K562 (cell line): ENCODE measurements around the gene CBFA2T2. TPM values are rescaled to one million over a fixed set of nuclear protein-coding genes. Genes with fewer than 3 reads are reported as not detected.

Experiments used
- ATAC-seq: fragments of 200-7000 bp; cut with Tn5 transposase; 3 replicates; pipeline ENCODE4 v1.9.1; 2020; ENCODE audit warnings: moderate library complexity
- BruUV-seq: library from RNA; stranded (reverse); fragments of 400-500 nt; replicated peaks from 2 replicates; lab custom pipeline; 2021; lab: Mats Ljungman, UMichigan
- CTCF ChIA-PET: fragments of 300-600 bp; formaldehyde crosslinking; extraction: SDS; loops from one replicate; lab custom pipeline; 2021; ENCODE audit warnings: low intra/inter-chr PET ratio; lab: Yijun Ruan, JAX
- POLR2A ChIA-PET: fragments of 300-600, 350-650 bp; sonication (Branson Sonifier 250); formaldehyde crosslinking; extraction: SDS; loops from one replicate; lab custom pipeline; 2021; ENCODE audit warnings: antibody characterized with exemption, inconsistent platforms; lab: Yijun Ruan, JAX
- DNase-seq, 4 experiments: peaks; one replicate each; pipeline versions ENCODE4 v3.0.0 to v3.0.0-alpha.2; 2011 to 2018; ENCODE audit warnings: low spot score in 3 of 4, mixed read lengths in 3 of 4; ENCODE audit errors: extremely low read depth in 1 of 4
- FAIRE-seq: peaks from 2 replicates; lab custom pipeline; 2011; peaks lifted over from hg19 to GRCh38; lab: Jason Lieb, UNC
- H2AFZ ChIP-seq: 2 replicates; pipeline ENCODE4 v1.6.0; 2011; ENCODE audit warnings: low read depth, low read length, control low read depth, inconsistent platforms
- H3K27ac ChIP-seq: fragments of 200-600 bp; 3 replicates; pipeline ENCODE4 v1.8.0; 2011; ENCODE audit warnings: low read depth, mild to moderate bottlenecking, control low read depth, inconsistent platforms, low read length, moderate library complexity, mixed read lengths; ENCODE audit errors: extremely low read depth
- H3K27me3 ChIP-seq, 2 experiments: fragments of 300-600 bp in 1 of 2; 2 replicates in 1 of 2; 3 replicates in 1 of 2; pipeline versions ENCODE4 v1.6.0 to v1.8.0; 2011; ENCODE audit warnings: inconsistent platforms in 2 of 2, low read length in 2 of 2, mild to moderate bottlenecking in 1 of 2, mixed read lengths in 1 of 2, moderate library complexity in 1 of 2; ENCODE audit not compliant: control insufficient read depth in 2 of 2, insufficient read depth in 2 of 2
- H3K36me3 ChIP-seq: fragments of 300-600 bp; 3 replicates; pipeline ENCODE4 v1.8.0; 2011; ENCODE audit warnings: mild to moderate bottlenecking, low read length, inconsistent platforms; ENCODE audit not compliant: control insufficient read depth, insufficient read depth
- H3K4me1 ChIP-seq, 2 experiments: fragments of 200-600 bp in 1 of 2; replicated peaks in 1 of 2; 2 replicates in 1 of 2; 3 replicates in 1 of 2; pipeline versions ENCODE4 v1.5.1 to v1.8.0; 2011; ENCODE audit warnings: inconsistent platforms in 2 of 2, low read length in 2 of 2, mild to moderate bottlenecking in 1 of 2, mixed read lengths in 1 of 2, moderate library complexity in 1 of 2; ENCODE audit not compliant: control insufficient read depth in 2 of 2, insufficient read depth in 2 of 2
- H3K4me2 ChIP-seq: 2 replicates; pipeline ENCODE4 v1.6.1; 2011; ENCODE audit warnings: low read length, control low read depth, inconsistent platforms, mixed read lengths; ENCODE audit not compliant: insufficient read depth
- H3K4me3 ChIP-seq: fragments of 200-600 bp; sonication (generic), shearing (Covaris generic); 2 replicates; pipeline ENCODE4 v1.5.1; 2016; ENCODE audit warnings: control low read depth, inconsistent platforms
- H3K79me2 ChIP-seq: fragments of 200-600 bp; 3 replicates; pipeline ENCODE4 v1.8.0; 2011; ENCODE audit warnings: low read length, inconsistent platforms; ENCODE audit not compliant: control insufficient read depth, insufficient read depth
- H3K9ac ChIP-seq, 2 experiments: 2 replicates each; pipeline versions ENCODE4 v1.6.0 to v1.6.1; 2011; ENCODE audit warnings: low read depth in 2 of 2, low read length in 2 of 2, control low read depth in 1 of 2, inconsistent platforms in 1 of 2, mild to moderate bottlenecking in 1 of 2, mixed read lengths in 1 of 2; ENCODE audit not compliant: insufficient read depth in 1 of 2
- H3K9me1 ChIP-seq: one replicate; pipeline ENCODE4 v1.6.0; 2011; ENCODE audit warnings: inconsistent platforms, mild to moderate bottlenecking, low read length, moderate library complexity; ENCODE audit not compliant: control insufficient read depth, insufficient read depth
- H3K9me3 ChIP-seq: replicated peaks from 2 replicates; pipeline ENCODE4 v1.5.1; 2011; ENCODE audit warnings: low read depth, low read length, inconsistent platforms; ENCODE audit not compliant: control insufficient read depth, insufficient read depth
- H4K20me1 ChIP-seq: replicated peaks from 2 replicates; pipeline ENCODE4 v1.6.1; 2011; ENCODE audit warnings: low read length, inconsistent platforms, mixed read lengths; ENCODE audit not compliant: control insufficient read depth, insufficient read depth
- CEBPB ChIP-seq: fragments of 450-650 bp; IDR thresholded peaks from 2 replicates; pipeline ENCODE4 v1.6.1; 2016; ENCODE audit warnings: missing genetic modification characterization, missing compliant biosample characterization
- CHD4 ChIP-seq: fragments of 200-600 bp; sonication (generic); IDR thresholded peaks from 3 replicates; pipeline ENCODE4 v1.6.1; 2012; ENCODE audit warnings: low read depth, mild to moderate bottlenecking, mixed read lengths, low read length, inconsistent platforms; ENCODE audit not compliant: insufficient read depth, insufficient replicate concordance, poor library complexity, severe bottlenecking
- DEAF1 ChIP-seq: fragments of 450-650 bp; formaldehyde crosslinking; IDR thresholded peaks from 2 replicates; pipeline ENCODE4 v1.4.0; 2020; ENCODE audit warnings: mild to moderate bottlenecking, moderate library complexity
- ELF4 ChIP-seq: fragments of 450-650 bp; formaldehyde crosslinking; IDR thresholded peaks from 2 replicates; pipeline ENCODE4 v1.4.0; 2022; ENCODE audit warnings: missing genetic modification characterization
- SAP30 ChIP-seq: fragments of 200-600 bp; sonication (generic); IDR thresholded peaks from 2 replicates; pipeline ENCODE4 v1.6.1; 2012; ENCODE audit warnings: borderline replicate concordance, low read depth, mild to moderate bottlenecking, moderate library complexity, low read length, control low read depth, inconsistent platforms; ENCODE audit not compliant: insufficient read depth, poor library complexity, severe bottlenecking
- SMARCC2 ChIP-seq: fragments of 450-650 bp; IDR thresholded peaks from 2 replicates; pipeline ENCODE4 v1.6.1; 2017; ENCODE audit warnings: antibody characterized with exemption, moderate library complexity, mild to moderate bottlenecking, low read depth
- ZNF668 ChIP-seq: fragments of 250-450 bp; sonication (Bioruptor Pico); IDR thresholded peaks from 2 replicates; pipeline ENCODE4 v1.8.0; 2022; ENCODE audit warnings: mild to moderate bottlenecking, inconsistent platforms
- WGBS: fragments of 100-300 bp; shearing (Covaris generic); methylation state at CpG from one replicate; pipeline ENCODE4 v1.1.6; 2016; ENCODE audit warnings: low coverage, mixed read lengths; ENCODE audit not compliant: insufficient coverage; ENCODE audit errors: missing lambda C conversion rate; 5-methylcytosine and 5-hydroxymethylcytosine counted together
- in situ Hi-C: fragments of 300-500 bp; cut with MboI; formaldehyde crosslinking; loops from 4 replicates; pipeline ENCODE4 v1.15.0; 2018; ENCODE audit warnings: inconsistent platforms, mixed read lengths
- intact Hi-C: fragments of 100-400 bp; cut with micrococcal nuclease; formaldehyde crosslinking; loops from 2 replicates; pipeline ENCODE4 v1.14.2; 2022
- polyA plus RNA-seq, 8 experiments: library from polyadenylated mRNA; depleted of rRNA in 4 of 8; stranded (reverse) in 5 of 8; unstranded in 3 of 8; fragments of >200 nt; fragmentation: Nextera tagmentation in 2 of 8; fragmentation: Illumina TruSeq in 1 of 8; extraction: Ambion mirVana in 2 of 8; extraction: Trizol in 1 of 8; gene quantifications; 2 replicates each; pipeline versions ENCODE4 v1.2.1 to v1.2.3, GENCODE V29; 2011 to 2014; ENCODE audit warnings: inconsistent platforms in 1 of 8, missing spikeins in 1 of 8
- total RNA-seq, 7 experiments: library from RNA; depleted of rRNA in 6 of 7; stranded (reverse); fragments of >200 nt in 6 of 7; fragmentation: Illumina TruSeq in 2 of 7; extraction: Trizol in 2 of 7; gene quantifications; 2 replicates each; pipeline versions ENCODE4 v1.2.1 to v1.2.3, GENCODE V29; 2011 to 2021; ENCODE audit warnings: low replicate concordance in 1 of 7
- TF ChIP-seq, protein P1 (sequence below): fragments of 250-450 bp; sonication (Bioruptor Pico); IDR thresholded peaks from 2 replicates; pipeline ENCODE4 v1.5.0; 2022; ENCODE audit warnings: mild to moderate bottlenecking
- TF ChIP-seq, protein P2 (sequence below): sonication (generic); formaldehyde crosslinking; IDR thresholded peaks from 2 replicates; pipeline ENCODE4 v1.8.1; 2022; ENCODE audit warnings: missing genetic modification reagents
- TF ChIP-seq, protein P3 (sequence below): fragments of 450-650 bp; formaldehyde crosslinking; IDR thresholded peaks from 2 replicates; pipeline ENCODE4 v1.4.0; 2022; ENCODE audit warnings: mild to moderate bottlenecking, moderate library complexity
- TF ChIP-seq, protein P4 (sequence below), 2 experiments: fragments of 450-650 bp; IDR thresholded peaks; 2 replicates each; pipeline ENCODE4 v1.6.1; 2016

CBFA2T2 gene
- total and polyA plus RNA-seq, 9 of the 15 experiments (the other 6 are each of a cell fraction or from before 2014, with no cell fraction given): 0.27 to 9.6 (median 5.8) TPM

- in situ Hi-C loops (no loop called here), intact Hi-C loops (no loop called here)
- no peaks in the 10 kb centered on the region for H3K9me3 ChIP-seq
- POLR2A ChIA-PET: interaction anchor here (1.6 kb wide), 1 partner anchor 8 kb away, joined by 6 read pairs; no protein-coding TSS in a partner anchor
- no peaks in the 10 kb centered on the region for H3K79me2 ChIP-seq
- no peaks in the 10 kb centered on the region for H4K20me1 ChIP-seq
- H3K4me2 ChIP-seq: no peak overlapping the region
- no peak for ATAC-seq
- H3K9ac ChIP-seq: no peak overlapping the region
- TF ChIP-seq CHD4 (no peak), SMARCC2 (no peak), ZNF668 (CRISPR knock-in tag) (no peak), DEAF1 (CRISPR knock-in tag) (no peak), CEBPB (tag) (no peak), ELF4 (CRISPR knock-in tag) (no peak), SAP30 (no peak)
- TF ChIP-seq, protein P1, sequence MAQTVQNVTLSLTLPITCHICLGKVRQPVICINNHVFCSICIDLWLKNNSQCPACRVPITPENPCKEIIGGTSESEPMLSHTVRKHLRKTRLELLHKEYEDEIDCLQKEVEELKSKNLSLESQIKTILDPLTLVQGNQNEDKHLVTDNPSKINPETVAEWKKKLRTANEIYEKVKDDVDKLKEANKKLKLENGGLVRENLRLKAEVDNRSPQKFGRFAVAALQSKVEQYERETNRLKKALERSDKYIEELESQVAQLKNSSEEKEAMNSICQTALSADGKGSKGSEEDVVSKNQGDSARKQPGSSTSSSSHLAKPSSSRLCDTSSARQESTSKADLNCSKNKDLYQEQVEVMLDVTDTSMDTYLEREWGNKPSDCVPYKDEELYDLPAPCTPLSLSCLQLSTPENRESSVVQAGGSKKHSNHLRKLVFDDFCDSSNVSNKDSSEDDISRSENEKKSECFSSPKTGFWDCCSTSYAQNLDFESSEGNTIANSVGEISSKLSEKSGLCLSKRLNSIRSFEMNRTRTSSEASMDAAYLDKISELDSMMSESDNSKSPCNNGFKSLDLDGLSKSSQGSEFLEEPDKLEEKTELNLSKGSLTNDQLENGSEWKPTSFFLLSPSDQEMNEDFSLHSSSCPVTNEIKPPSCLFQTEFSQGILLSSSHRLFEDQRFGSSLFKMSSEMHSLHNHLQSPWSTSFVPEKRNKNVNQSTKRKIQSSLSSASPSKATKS: no peak
- TF ChIP-seq, protein P2, sequence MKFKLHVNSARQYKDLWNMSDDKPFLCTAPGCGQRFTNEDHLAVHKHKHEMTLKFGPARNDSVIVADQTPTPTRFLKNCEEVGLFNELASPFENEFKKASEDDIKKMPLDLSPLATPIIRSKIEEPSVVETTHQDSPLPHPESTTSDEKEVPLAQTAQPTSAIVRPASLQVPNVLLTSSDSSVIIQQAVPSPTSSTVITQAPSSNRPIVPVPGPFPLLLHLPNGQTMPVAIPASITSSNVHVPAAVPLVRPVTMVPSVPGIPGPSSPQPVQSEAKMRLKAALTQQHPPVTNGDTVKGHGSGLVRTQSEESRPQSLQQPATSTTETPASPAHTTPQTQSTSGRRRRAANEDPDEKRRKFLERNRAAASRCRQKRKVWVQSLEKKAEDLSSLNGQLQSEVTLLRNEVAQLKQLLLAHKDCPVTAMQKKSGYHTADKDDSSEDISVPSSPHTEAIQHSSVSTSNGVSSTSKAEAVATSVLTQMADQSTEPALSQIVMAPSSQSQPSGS (CRISPR knock-in tag): no peak
- TF ChIP-seq, protein P3, sequence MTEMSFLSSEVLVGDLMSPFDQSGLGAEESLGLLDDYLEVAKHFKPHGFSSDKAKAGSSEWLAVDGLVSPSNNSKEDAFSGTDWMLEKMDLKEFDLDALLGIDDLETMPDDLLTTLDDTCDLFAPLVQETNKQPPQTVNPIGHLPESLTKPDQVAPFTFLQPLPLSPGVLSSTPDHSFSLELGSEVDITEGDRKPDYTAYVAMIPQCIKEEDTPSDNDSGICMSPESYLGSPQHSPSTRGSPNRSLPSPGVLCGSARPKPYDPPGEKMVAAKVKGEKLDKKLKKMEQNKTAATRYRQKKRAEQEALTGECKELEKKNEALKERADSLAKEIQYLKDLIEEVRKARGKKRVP (CRISPR knock-in tag): no peak
- TF ChIP-seq, protein P4, sequence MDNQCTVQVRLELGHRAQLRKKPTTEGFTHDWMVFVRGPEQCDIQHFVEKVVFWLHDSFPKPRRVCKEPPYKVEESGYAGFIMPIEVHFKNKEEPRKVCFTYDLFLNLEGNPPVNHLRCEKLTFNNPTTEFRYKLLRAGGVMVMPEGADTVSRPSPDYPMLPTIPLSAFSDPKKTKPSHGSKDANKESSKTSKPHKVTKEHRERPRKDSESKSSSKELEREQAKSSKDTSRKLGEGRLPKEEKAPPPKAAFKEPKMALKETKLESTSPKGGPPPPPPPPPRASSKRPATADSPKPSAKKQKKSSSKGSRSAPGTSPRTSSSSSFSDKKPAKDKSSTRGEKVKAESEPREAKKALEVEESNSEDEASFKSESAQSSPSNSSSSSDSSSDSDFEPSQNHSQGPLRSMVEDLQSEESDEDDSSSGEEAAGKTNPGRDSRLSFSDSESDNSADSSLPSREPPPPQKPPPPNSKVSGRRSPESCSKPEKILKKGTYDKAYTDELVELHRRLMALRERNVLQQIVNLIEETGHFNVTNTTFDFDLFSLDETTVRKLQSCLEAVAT (IDR thresholded peaks at IDR 0.05): no peak
- TF ChIP-seq, all 486 proteins: peak for 0
- no peaks in the 10 kb centered on the region for H3K4me1 ChIP-seq
- DNase-seq (no peak), FAIRE-seq (no peak)
- H3K27me3 ChIP-seq: no peaks in the 10 kb centered on the region
- H3K27ac ChIP-seq: no peak overlapping the region
- BruUV-seq: no TSS peak
- CTCF ChIA-PET: no interaction called here
- no peaks in the 10 kb centered on the region for H3K36me3 ChIP-seq
- no peak overlapping the region for H2AFZ ChIP-seq
- H3K4me3 ChIP-seq: no peak overlapping the region
- WGBS: 64% methylated on average over 3 of the region's 3 CpGs
- no peaks in the 10 kb centered on the region for H3K9me1 ChIP-seq
Measured at GRCh38 chr20:33584976-33585375, 95.1 kb downstream of the CBFA2T2 start.
